HPDE6-E6E7 (cell line): ENCODE measurements around the gene ADAT3.

Source experiments
- DNase-seq: peaks from one replicate; pipeline ENCODE4 v3.0.0; 2011; ENCODE audit warnings: missing footprints; ENCODE audit errors: extremely low spot score

ADAT3 gene

GRCh38 chr19:1938071-1938470 is 32.9 kb downstream of the ADAT3 start:
- no peak for DNase-seq

- DNase-seq, result peak; percentile 82
These were observed 36.2 kb downstream of the ADAT3 start, which contains the start of gene CSNK1G2 for GRCh38 chr19:1941146-1942077. Gene CSNK1G2 (plus strand): TSS chr19:1941172. CDS start chr19:1969773, 28,601 bp downstream.

GRCh38 chr19:1942078-1942933 is 37.1 kb downstream of the ADAT3 start:
- DNase-seq, result peak; percentile 71

- no peak for DNase-seq
These were observed 37.8 kb downstream of the ADAT3 start for GRCh38 chr19:1942934-1943555.

DNA sequence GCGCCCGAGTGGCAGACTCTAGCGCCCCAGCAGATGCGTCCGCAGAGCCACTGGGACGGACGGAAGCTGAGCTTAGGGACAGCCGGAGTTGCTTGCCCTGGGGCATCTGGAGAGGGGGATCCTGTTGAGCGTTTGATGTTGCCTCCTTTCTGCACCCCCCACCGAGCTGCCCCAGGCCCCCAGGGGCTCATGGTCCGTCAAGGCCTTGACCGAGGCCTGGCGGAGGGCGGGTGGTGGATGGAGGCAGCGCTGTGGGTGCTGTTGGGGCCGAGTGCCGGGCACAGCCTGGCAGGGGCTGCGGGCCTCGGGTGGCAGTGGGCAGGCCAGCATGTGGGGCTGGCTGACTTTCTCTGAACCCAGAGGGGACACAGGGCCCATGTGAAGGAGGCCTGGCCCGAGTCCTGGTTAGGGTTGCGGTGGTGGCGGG is 38.5 kb downstream of the ADAT3 start:
- no peak for DNase-seq

- DNase-seq, result no peak
These were observed 39.1 kb downstream of the ADAT3 start for GRCh38 chr19:1944088-1944915.

- no peak for DNase-seq
These were observed 39.8 kb downstream of the ADAT3 start for GRCh38 chr19:1944916-1945561.

GRCh38 chr19:1945899-1946298 is 40.7 kb downstream of the ADAT3 start:
- no peak for DNase-seq

DNA sequence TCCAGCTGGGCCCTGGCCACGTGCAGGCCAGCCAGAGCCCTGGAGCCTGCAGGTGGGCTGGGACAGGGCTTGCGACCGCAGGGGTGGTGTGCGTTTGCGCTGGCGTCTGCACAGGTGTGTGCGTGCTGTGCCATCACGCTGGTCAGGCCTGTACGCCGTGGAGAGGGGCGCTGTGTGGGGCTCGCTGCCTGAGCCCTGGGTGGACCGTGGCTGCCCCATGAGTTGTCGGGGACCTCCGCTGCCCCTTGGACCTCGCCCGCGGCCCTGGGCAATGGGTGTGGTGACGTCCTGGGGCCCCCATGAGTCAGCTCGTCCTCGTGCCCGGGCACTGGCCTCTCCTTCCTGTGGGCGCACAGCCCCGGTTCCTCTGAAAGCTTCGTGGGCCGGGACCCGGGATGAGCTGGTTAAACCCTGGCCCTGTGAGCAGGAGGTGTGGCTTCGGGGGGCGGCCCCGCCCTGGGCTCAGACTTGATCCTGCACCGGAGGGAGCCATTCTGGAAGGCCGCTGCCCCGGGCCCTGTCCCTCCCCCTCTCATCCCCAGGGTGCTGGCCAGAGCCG is 42.5 kb downstream of the ADAT3 start:
- no peak for DNase-seq

DNA sequence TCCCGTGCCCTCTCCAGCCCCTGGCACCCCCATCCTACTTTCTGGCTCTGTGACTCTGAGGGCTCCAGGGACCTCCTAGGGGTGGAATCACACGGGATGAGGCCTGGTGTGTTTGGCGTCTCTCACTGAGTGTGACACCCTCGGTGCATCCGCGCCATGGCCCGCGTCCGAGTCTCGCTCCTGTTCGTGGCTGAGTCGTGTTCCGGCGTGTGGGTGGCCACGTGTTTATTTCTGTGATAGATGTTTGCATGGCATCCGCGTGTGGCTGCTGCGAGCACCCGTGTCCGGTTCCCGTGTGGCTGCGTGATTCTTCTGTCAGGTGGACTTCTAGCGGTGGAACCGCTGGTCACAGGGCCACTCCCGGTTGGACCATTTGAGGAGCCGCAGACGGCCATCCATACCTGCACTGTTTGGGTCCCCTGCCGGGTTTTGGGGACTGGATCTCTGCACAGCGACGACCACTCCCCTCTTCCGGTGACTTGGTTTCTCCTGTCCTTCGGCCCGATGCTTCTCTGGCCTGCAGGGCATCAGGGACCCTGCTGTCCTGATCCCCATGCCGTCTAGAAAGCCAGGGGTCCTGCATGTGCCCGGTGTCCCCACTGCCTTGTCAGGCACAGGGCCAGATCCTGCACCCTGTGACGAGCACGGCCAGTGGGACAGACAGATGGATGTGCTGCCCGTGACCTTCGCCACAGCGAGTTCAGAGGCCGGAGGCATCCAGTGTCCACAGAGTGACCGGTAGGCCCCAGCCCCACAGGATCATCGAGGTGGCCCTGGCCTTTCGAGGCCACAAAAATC is 44.3 kb downstream of the ADAT3 start:
- no peak for DNase-seq

GRCh38 chr19:1950640-1951039 is 45.4 kb downstream of the ADAT3 start:
- no peak for DNase-seq

DNA sequence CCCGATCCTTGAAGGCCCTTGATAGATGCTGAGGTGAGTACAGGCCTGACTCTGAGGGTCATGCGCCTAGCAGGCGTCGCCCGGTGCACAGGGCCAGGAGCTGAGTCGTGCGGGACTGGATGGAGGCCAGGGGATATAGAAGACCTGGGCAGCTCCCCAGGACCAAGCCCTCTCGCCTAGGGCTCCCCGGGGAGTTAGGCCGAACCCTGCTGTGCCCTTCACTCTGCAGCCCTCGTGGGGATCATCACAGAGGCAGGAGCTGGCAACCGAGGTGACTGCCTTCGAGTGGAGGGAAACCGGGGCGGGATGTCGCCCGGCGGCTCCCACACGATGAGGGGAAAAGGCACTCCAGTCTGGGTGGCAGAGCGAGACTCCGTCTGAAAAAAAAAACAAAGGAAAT is 47.4 kb downstream of the ADAT3 start:
- no peak for DNase-seq

DNA sequence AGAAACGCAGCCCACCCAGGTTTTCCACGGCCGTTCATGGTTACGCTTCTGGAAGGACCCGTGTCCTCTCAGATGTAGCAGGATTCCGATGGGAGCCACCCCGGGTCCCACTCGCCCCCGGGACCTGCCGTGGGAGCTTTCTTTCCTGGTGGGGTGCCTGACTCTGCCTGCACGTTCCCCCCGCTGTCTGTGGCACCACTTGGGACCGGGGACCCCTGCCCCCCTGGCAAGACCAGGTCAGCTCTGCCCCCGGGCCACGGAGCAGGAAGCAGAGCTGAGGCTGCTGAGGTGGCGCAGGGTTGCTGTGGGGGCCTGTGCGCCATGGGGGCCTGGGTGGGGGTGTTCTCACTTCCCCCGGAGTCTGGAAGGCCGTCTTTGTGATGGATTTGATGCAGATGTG is 47.8 kb downstream of the ADAT3 start:
- no peak for DNase-seq

GRCh38 chr19:1953441-1954094 is 48.4 kb downstream of the ADAT3 start:
- no peak for DNase-seq

DNA sequence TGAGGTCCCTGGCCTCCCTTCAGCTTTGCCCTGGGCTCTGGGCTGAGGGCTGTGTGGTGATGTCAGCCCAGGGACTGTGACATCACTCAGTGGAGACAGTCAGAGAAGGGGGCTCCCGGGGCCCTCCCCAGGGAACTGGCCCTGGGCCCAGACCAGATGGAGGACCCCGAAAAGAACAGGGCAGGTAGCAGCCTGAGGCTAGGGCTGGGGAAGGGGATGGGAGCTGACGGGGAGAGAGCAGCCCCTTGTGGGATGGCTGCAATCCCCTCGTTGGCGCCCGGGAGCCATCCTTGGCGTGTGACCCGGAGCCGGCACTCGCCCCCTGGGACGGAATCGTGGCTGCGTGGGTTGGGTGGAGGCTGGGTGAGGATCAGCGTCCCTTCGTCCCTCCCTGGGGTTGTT is 49.3 kb downstream of the ADAT3 start:
- DNase-seq, result no peak

DNA sequence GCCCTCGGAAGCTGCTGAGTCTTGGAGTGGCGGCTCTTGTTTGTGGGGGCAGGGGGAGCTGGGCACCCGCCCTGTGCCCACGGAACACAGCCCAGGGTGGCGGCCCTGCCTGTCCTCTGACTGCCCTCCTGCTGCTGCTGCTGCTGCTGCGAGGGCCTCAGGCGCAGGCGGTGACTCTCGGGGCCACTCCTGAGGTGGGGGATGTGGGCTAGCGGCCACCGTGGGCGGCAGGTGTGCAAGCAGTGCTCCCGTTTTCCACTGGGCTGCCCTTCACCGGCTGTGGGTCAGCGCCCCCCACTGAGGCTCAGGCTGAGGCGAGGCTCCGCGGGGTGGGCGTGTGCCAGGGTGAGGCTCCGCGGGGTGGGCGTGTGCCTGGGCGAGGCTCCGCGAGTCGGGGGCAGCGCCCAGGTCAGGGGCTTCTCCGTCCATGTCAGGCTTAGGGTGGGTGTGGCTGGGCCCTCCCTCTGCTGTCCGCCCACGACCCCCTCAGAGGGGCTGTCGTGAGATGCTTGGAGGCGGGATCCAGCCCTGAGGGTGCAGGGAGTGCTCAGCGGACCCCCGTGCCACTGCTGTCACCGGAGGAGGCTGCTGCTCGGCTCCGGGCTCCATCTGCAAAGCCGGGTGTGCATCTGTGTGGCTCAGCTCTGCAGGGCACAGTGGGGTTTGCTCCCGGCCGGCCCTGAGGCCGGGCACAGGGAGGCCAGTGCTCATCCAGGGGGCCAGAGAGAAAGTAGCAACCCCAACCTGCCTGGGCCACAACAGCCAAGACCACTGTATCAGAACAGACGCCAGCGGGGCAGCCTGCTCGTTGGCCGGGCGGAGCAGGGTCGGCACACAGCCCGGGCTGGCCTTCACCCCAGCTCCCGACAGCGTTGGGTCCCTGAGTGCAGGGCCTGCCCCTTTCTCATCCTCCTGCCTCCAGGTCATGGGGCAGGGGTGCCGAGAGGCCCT is 50.2 kb downstream of the ADAT3 start:
- no peak for DNase-seq

- no peak for DNase-seq
These were observed 50.9 kb downstream of the ADAT3 start for GRCh38 chr19:1956122-1956494.
